PC-9 (cell line): ENCODE data around the gene NECTIN1. TPM values are rescaled to one million over a fixed set of nuclear protein-coding genes. Genes with fewer than 3 reads are reported as not detected.
A peak's percentile ranks its signal among the peaks of the same experiment; 100 is the strongest.

ENCODE experiments used
- BruUV-seq: library from RNA; stranded (reverse); fragments of 400-500 nt; replicated peaks from 2 replicates; lab custom pipeline; 2021; lab: Mats Ljungman, UMichigan
- CTCF ChIA-PET: fragments of 300-600 bp; sonication (Branson Sonifier 250); formaldehyde crosslinking; loops from one replicate; lab custom pipeline; 2022; ENCODE audit warnings: antibody characterized with exemption; lab: Charles Lee
- POLR2A ChIA-PET: fragments of 300-600 bp; sonication (Branson Sonifier 250); formaldehyde crosslinking; loops from one replicate; lab custom pipeline; 2022; ENCODE audit warnings: antibody characterized with exemption; ENCODE audit not compliant: unreplicated experiment; lab: Charles Lee
- DNase-seq, 2 experiments: peaks; one replicate each; pipeline versions ENCODE4 v3.0.0 to v3.0.0-alpha.2; 2015 to 2022; ENCODE audit warnings: mixed read lengths in 1 of 2
- H2AFZ ChIP-seq: fragments of 200-600 bp; sonication (generic); 2 replicates; pipeline ENCODE4 v1.8.1; 2017; ENCODE audit warnings: antibody characterized with exemption
- H3F3A ChIP-seq: fragments of 200-600 bp; sonication (generic); 2 replicates; pipeline ENCODE4 v1.8.1; 2017; ENCODE audit warnings: antibody characterized with exemption, mild to moderate bottlenecking, low read depth; ENCODE audit not compliant: insufficient read depth
- H3K27ac ChIP-seq: fragments of 200-600 bp; sonication (generic); 2 replicates; pipeline ENCODE4 v1.6.1; 2016; ENCODE audit warnings: mixed run types
- H3K27me3 ChIP-seq: fragments of 200-600 bp; sonication (generic); 2 replicates; pipeline ENCODE4 v1.6.1; 2016; ENCODE audit warnings: low read depth, mixed run types; ENCODE audit not compliant: insufficient read depth
- H3K36me3 ChIP-seq: fragments of 200-600 bp; sonication (generic); 2 replicates; pipeline ENCODE4 v1.6.1; 2016; ENCODE audit warnings: low read depth, mixed run types
- H3K4me1 ChIP-seq: fragments of 200-600 bp; sonication (generic); replicated peaks from 2 replicates; pipeline ENCODE4 v1.6.1; 2016; ENCODE audit warnings: mixed run types; ENCODE audit not compliant: insufficient read depth
- H3K4me2 ChIP-seq: fragments of 200-600 bp; sonication (generic); 2 replicates; pipeline ENCODE4 v1.6.1; 2017; ENCODE audit warnings: mixed run types
- H3K4me3 ChIP-seq: fragments of 200-600 bp; sonication (generic); 2 replicates; pipeline ENCODE4 v1.6.1; 2016; ENCODE audit warnings: mixed run types
- H3K79me2 ChIP-seq: fragments of 200-600 bp; sonication (generic); 2 replicates; pipeline ENCODE4 v1.6.1; 2017; ENCODE audit warnings: low read depth, mixed run types
- H3K9me2 ChIP-seq: fragments of 200-600 bp; sonication (generic); 2 replicates; pipeline ENCODE4 v1.8.1; 2017; ENCODE audit warnings: mild to moderate bottlenecking; ENCODE audit not compliant: insufficient read depth
- H3K9me3 ChIP-seq: fragments of 200-600 bp; sonication (generic); 2 replicates; pipeline ENCODE4 v1.8.1; 2016; ENCODE audit warnings: low read depth; ENCODE audit not compliant: insufficient read depth
- H4K20me1 ChIP-seq: fragments of 200-600 bp; sonication (generic); 2 replicates; pipeline ENCODE4 v1.8.1; 2017; ENCODE audit not compliant: insufficient read depth
- CTCF ChIP-seq: fragments of 200-600 bp; sonication (generic); conservative IDR thresholded peaks from 2 replicates; pipeline ENCODE4 v1.6.1; 2017; ENCODE audit warnings: mixed run types, antibody characterized with exemption, mild to moderate bottlenecking, moderate library complexity
- EZH2 ChIP-seq: fragments of 200-600 bp; sonication (generic); IDR thresholded peaks from 2 replicates; pipeline ENCODE4 v1.8.0; 2017; ENCODE audit warnings: antibody characterized with exemption, low read depth
- intact Hi-C: fragments of 100-400 bp; cut with micrococcal nuclease; formaldehyde crosslinking; loops from one replicate; pipeline ENCODE4 v1.10.0; 2022; ENCODE audit not compliant: unreplicated experiment
- total RNA-seq: library from RNA; stranded (reverse); gene quantifications from 2 replicates; pipeline ENCODE4 v1.2.3, GENCODE V29; 2021

NECTIN1 gene
- total RNA-seq, 1 experiment from 2014 or later: 17.6 TPM

GRCh38 chr11:119591836-119592310 lies 137.1 kb downstream of the NECTIN1 start:
- H2AFZ ChIP-seq: no peak overlapping the region
- POLR2A ChIA-PET: no interaction called here
- 0 out of 2 replicates have a peak overlapping the region, but pooled peaks have one; percentile 83 for H3K27ac ChIP-seq
- H3K4me3 ChIP-seq: no peak overlapping the region
- H3K36me3 ChIP-seq: no peaks in the 10 kb centered on the region
- peaks cover 48% of the 10 kb centered on the region for H3K4me1 ChIP-seq
- no TSS peak for BruUV-seq
- no peak overlapping the region for H3K4me2 ChIP-seq
- no peaks in the 10 kb centered on the region for H3K27me3 ChIP-seq
- H4K20me1 ChIP-seq: no peaks in the 10 kb centered on the region
- no peaks in the 10 kb centered on the region for H3K79me2 ChIP-seq
- no peaks in the 10 kb centered on the region for H3K9me2 ChIP-seq
- no peaks in the 10 kb centered on the region for H3K9me3 ChIP-seq
- CTCF ChIA-PET: no interaction called here
- intact Hi-C loops: loop anchor here (5.0 kb wide), 1 partner anchor 530 kb away; no protein-coding TSS in a partner anchor
- no peak for TF ChIP-seq EZH2
- TF ChIP-seq CTCF: no peak
- peaks cover 37% of the 10 kb centered on the region for H3F3A ChIP-seq
- DNase-seq: peak in 1 of 2 experiments; percentile 31

GRCh38 chr11:119590651-119591351 lies 138.2 kb downstream of the NECTIN1 start:
- Histone ChIP-seq H3F3A (peaks cover 47% of the 10 kb centered on the region), H3K27me3 (no peaks in the 10 kb centered on the region), H3K79me2 (no peaks in the 10 kb centered on the region), H3K36me3 (no peaks in the 10 kb centered on the region), H3K9me2 (no peaks in the 10 kb centered on the region), H4K20me1 (no peaks in the 10 kb centered on the region), H2AFZ (no peak overlapping the region), H3K4me3 (no peak overlapping the region), H3K4me2 (peak overlapping the region; percentile 51), H3K9me3 (no peaks in the 10 kb centered on the region), H3K4me1 (peaks cover 56% of the 10 kb centered on the region), H3K27ac (peak overlapping the region; percentile 83)
- BruUV-seq: no TSS peak
- TF ChIP-seq CTCF (no peak), EZH2 (no peak)
- CTCF ChIA-PET: interaction anchor here (0.5 to 1.0 kb wide), 2 partner anchors 33 to 57 kb away, joined by 3 read pairs; no protein-coding TSS in a partner anchor
- POLR2A ChIA-PET: interaction anchor here (0.6 to 0.7 kb wide), 4 partner anchors 8 to 489 kb away, joined by 3 to 5 read pairs (median 4); no protein-coding TSS in a partner anchor
- intact Hi-C loops: loop anchor here (5.0 kb wide), 1 partner anchor 532 kb away; no protein-coding TSS in a partner anchor
- peak; percentile 66 to 99 for DNase-seq

GRCh38 chr11:119589001-119589400 lies 140.0 kb downstream of the NECTIN1 start:
- BruUV-seq: no TSS peak
- intact Hi-C loops: no loop called here
- ChIA-PET POLR2A (interaction anchor here (0.6 kb wide), 1 partner anchor 1463 kb away, joined by 4 read pairs; no protein-coding TSS in a partner anchor), CTCF (interaction anchor here (0.6 to 0.7 kb wide), 2 partner anchors 17 to 108 kb away, joined by 4 read pairs; no protein-coding TSS in a partner anchor)
- Histone ChIP-seq H3K27me3 (no peaks in the 10 kb centered on the region), H3K27ac (no peak overlapping the region), H3K4me1 (peaks cover 54% of the 10 kb centered on the region), H3K9me3 (no peaks in the 10 kb centered on the region), H3F3A (peaks cover 30% of the 10 kb centered on the region), H3K79me2 (no peaks in the 10 kb centered on the region), H3K9me2 (no peaks in the 10 kb centered on the region), H3K4me2 (no peak overlapping the region), H3K4me3 (no peak overlapping the region), H4K20me1 (no peaks in the 10 kb centered on the region), H2AFZ (no peak overlapping the region), H3K36me3 (no peaks in the 10 kb centered on the region)
- TF ChIP-seq EZH2 (no peak), CTCF (no peak)
- no peak for DNase-seq
